Ascending aorta (tissue), 2 donors: ENCODE measurements around the gene MYO1D. TPM values are rescaled to one million over a fixed set of nuclear protein-coding genes. Genes with fewer than 3 reads are reported as not detected.

ENCODE experiments used
- DNase-seq, 2 donors: peaks; one replicate each; pipeline ENCODE4 v3.0.0-alpha.2; 2019; ENCODE audit warnings: low spot score in 2 of 2
- H3K27ac ChIP-seq, 2 donors: fragments of 200-600 bp; sonication (generic); one replicate each; pipeline ENCODE4 v1.5.1; 2016 to 2017; ENCODE audit warnings: mild to moderate bottlenecking in 1 of 2
- H3K27me3 ChIP-seq: fragments of 200-600 bp; sonication (generic); one replicate; pipeline ENCODE4 v1.5.1; 2017
- H3K36me3 ChIP-seq, 2 donors: fragments of 200-600 bp; sonication (generic); one replicate each; pipeline ENCODE4 v1.5.1; 2016
- H3K4me1 ChIP-seq, 2 donors: fragments of 200-600 bp; sonication (generic); one replicate each; pipeline ENCODE4 v1.5.1; 2016 to 2017; ENCODE audit warnings: mild to moderate bottlenecking in 1 of 2
- H3K4me3 ChIP-seq, 2 donors: fragments of 200-600 bp; sonication (generic); one replicate each; pipeline ENCODE4 v1.5.1; 2016 to 2017; ENCODE audit warnings: mild to moderate bottlenecking in 1 of 2
- H3K9me3 ChIP-seq, 2 donors: fragments of 200-600 bp; sonication (generic); one replicate each; pipeline ENCODE4 v1.5.1; 2016
- CTCF ChIP-seq, 3 experiments: fragments of 200-600 bp in 2 of 3; fragments of 450-650 bp in 1 of 3; sonication (generic) in 2 of 3; IDR thresholded peaks; one replicate each; pipeline ENCODE4 v1.5.1; 2016 to 2019; ENCODE audit warnings: antibody characterized with exemption in 3 of 3, mild to moderate bottlenecking in 1 of 3, moderate library complexity in 1 of 3
- intact Hi-C: fragments of 100-400 bp; cut with DNase I; formaldehyde crosslinking; loops from one replicate; pipeline ENCODE4 v1.15.1; 2023
- total RNA-seq: library from RNA; depleted of rRNA; stranded (reverse); fragments of >200 nt; gene quantifications from one replicate; pipeline ENCODE4 v1.1.0, GENCODE V29; 2016

MYO1D gene
- total RNA-seq, 1 donor from 2014 or later: 105 TPM

- H3K27ac ChIP-seq: no peak overlapping the region
- H3K4me3 ChIP-seq: no peak overlapping the region
- H3K9me3 ChIP-seq: no peaks in the 10 kb centered on the region
- DNase-seq: no peak
- intact Hi-C loops: no loop called here
- no peaks in the 10 kb centered on the region for H3K4me1 ChIP-seq
- peaks cover 24 to 48% of the 10 kb centered on the region in 2 donors for H3K36me3 ChIP-seq
- no peaks in the 10 kb centered on the region for H3K27me3 ChIP-seq
- no peak for TF ChIP-seq CTCF (IDR thresholded peaks at IDR 0.05)
Observed at GRCh38 chr17:32731556-32732295, 145.2 kb downstream of the MYO1D start.

- no peaks in the 10 kb centered on the region for H3K27me3 ChIP-seq
Observed at GRCh38 chr17:32727681-32728080, 149.2 kb downstream of the MYO1D start.

GRCh38 chr17:32725697-32726096 is 151.2 kb downstream of the MYO1D start:
- H3K27ac ChIP-seq: no peak overlapping the region
- H3K36me3 ChIP-seq: peaks cover 25 to 52% of the 10 kb centered on the region in 2 donors
- no peak for DNase-seq
- no peak overlapping the region for H3K4me3 ChIP-seq
- no peak for TF ChIP-seq CTCF (IDR thresholded peaks at IDR 0.05)
- H3K9me3 ChIP-seq: no peaks in the 10 kb centered on the region
- no peaks in the 10 kb centered on the region for H3K27me3 ChIP-seq
- H3K4me1 ChIP-seq: no peaks in the 10 kb centered on the region
- intact Hi-C loops: no loop called here

More at GRCh38 chr17:32727681-32728080, 149.2 kb downstream of the MYO1D start:
- no peak for DNase-seq
- no peak for TF ChIP-seq CTCF (IDR thresholded peaks at IDR 0.05)
- intact Hi-C loops: no loop called here
- no peak overlapping the region for H3K27ac ChIP-seq
- no peaks in the 10 kb centered on the region for H3K4me1 ChIP-seq
- peaks cover 23 to 52% of the 10 kb centered on the region in 2 donors for H3K36me3 ChIP-seq
- H3K4me3 ChIP-seq: no peak overlapping the region
- H3K9me3 ChIP-seq: no peaks in the 10 kb centered on the region

- no peak for DNase-seq
- TF ChIP-seq CTCF (IDR thresholded peaks at IDR 0.05): no peak
- H3K27ac ChIP-seq: no peak overlapping the region
- H3K36me3 ChIP-seq: peaks cover 30 to 73% of the 10 kb centered on the region in 2 donors
- intact Hi-C loops: no loop called here
- no peaks in the 10 kb centered on the region for H3K9me3 ChIP-seq
- no peak overlapping the region for H3K4me3 ChIP-seq
- H3K27me3 ChIP-seq: no peaks in the 10 kb centered on the region
- no peaks in the 10 kb centered on the region for H3K4me1 ChIP-seq
Observed at GRCh38 chr17:32723310-32723955, 153.5 kb downstream of the MYO1D start.

GRCh38 chr17:32722733-32723132 is 154.2 kb downstream of the MYO1D start:
- intact Hi-C loops: no loop called here
- Histone ChIP-seq H3K36me3 (peaks cover 31 to 79% of the 10 kb centered on the region in 2 donors), H3K27me3 (no peaks in the 10 kb centered on the region), H3K27ac (no peak overlapping the region), H3K4me1 (no peaks in the 10 kb centered on the region), H3K9me3 (no peaks in the 10 kb centered on the region), H3K4me3 (no peak overlapping the region)
- TF ChIP-seq CTCF (IDR thresholded peaks at IDR 0.05): no peak
- no peak for DNase-seq
